ENCODE results near the gene CBX8.

Gene CBX8

GRCh38 chr17:79834565-79835469, 37.9 kb upstream of the CBX8 start:
- peak; percentile 67 for DNase-seq

GRCh38 chr17:79833744-79834564, 37.1 kb upstream of the CBX8 start:
- DNase-seq = no peak

- DNase-seq = no peak
Measured at GRCh38 chr17:79833110-79833450, 36.2 kb upstream of the CBX8 start.

GRCh38 chr17:79832218-79833109, 35.6 kb upstream of the CBX8 start:
- no peak for DNase-seq

GRCh38 chr17:79831265-79832217, 34.7 kb upstream of the CBX8 start:
- no peak for DNase-seq

GRCh38 chr17:79830763-79831264, 33.9 kb upstream of the CBX8 start:
- no peak for DNase-seq

- DNase-seq = no peak
Measured at GRCh38 chr17:79830303-79830702, 33.4 kb upstream of the CBX8 start.

GRCh38 chr17:79829457-79829856, 32.6 kb upstream of the CBX8 start:
- DNase-seq = no peak

- DNase-seq = no peak
Measured at GRCh38 chr17:79829004-79829403, 32.1 kb upstream of the CBX8 start.

- no peak for DNase-seq
Measured at GRCh38 chr17:79826841-79827578, 30.1 kb upstream of the CBX8 start.

GRCh38 chr17:79826204-79826680, 29.4 kb upstream of the CBX8 start:
- DNase-seq = no peak

- DNase-seq = no peak
Measured at GRCh38 chr17:79825580-79825921, 28.7 kb upstream of the CBX8 start.

GRCh38 chr17:79824893-79825579, 28.2 kb upstream of the CBX8 start:
- DNase-seq = no peak

- no peak for DNase-seq
Measured at GRCh38 chr17:79824234-79824633, 27.4 kb upstream of the CBX8 start.

GRCh38 chr17:79822583-79823124, 25.8 kb upstream of the CBX8 start:
- DNase-seq = no peak

GRCh38 chr17:79821331-79822095, 24.6 kb upstream of the CBX8 start:
- no peak for DNase-seq

GRCh38 chr17:79820959-79821330, 24.1 kb upstream of the CBX8 start:
- no peak for DNase-seq

- DNase-seq = no peak
Measured at GRCh38 chr17:79819534-79820276, 22.8 kb upstream of the CBX8 start.
